Measurements from ENCODE around the gene HTR4. TPM values are rescaled to one million over a fixed set of nuclear protein-coding genes. Genes with fewer than 3 reads are reported as not detected.
"Not testable (repeated sequence)": the region's sequence is repeated elsewhere in the genome, so short reads cannot be mapped to it uniquely, and the experiment has no call there.

Gene HTR4
- polyA plus RNA-seq, 3 donors = not detected

- H3K27ac Mint-ChIP-seq = no peak overlapping the region
- no peaks in the 10 kb centered on the region for H3K9me3 ChIP-seq (replicated peaks in 1 of 2; ENCODE audit: control insufficient read depth in 1 of 2, insufficient read depth in 1 of 2, low read length in 2 of 2)
- no peaks in the 10 kb centered on the region for H3K36me3 Mint-ChIP-seq
Observed at GRCh38 chr5:148471379-148471778, 182.9 kb downstream of the HTR4 start.

GRCh38 chr5:148469501-148469935, 184.8 kb downstream of the HTR4 start:
- H3K9me3 Mint-ChIP-seq = peaks cover 0 to 12% (median 4%) of the 10 kb centered on the region in 7 donors

More at GRCh38 chr5:148471379-148471778, 182.9 kb downstream of the HTR4 start:
- Histone ChIP-seq H3K9ac (ENCODE audit: insufficient read depth, low read length, poor library complexity, severe bottlenecking) (no peak overlapping the region), H4K20me1 (ENCODE audit: insufficient read depth, low read length) (no peaks in the 10 kb centered on the region), H3K4me2 (replicated peaks; ENCODE audit: extremely low read depth, low read length, poor library complexity, severe bottlenecking) (no peak overlapping the region), H3K4me3 (replicated peaks in 1 of 3; ENCODE audit: low read depth in 2 of 3, low read length in 3 of 3) (no peak overlapping the region), H3K36me3 (replicated peaks in 1 of 2; ENCODE audit: control insufficient read depth in 1 of 2, insufficient read depth in 2 of 2, low read length in 2 of 2) (no peaks in the 10 kb centered on the region), H3K27me3 (ENCODE audit: control insufficient read depth in 2 of 2, insufficient read depth in 2 of 2, low read length in 2 of 2) (no peaks in the 10 kb centered on the region), H2AFZ (ENCODE audit: insufficient read depth, low read depth, low read length, poor library complexity, severe bottlenecking) (no peak overlapping the region), H3K27ac (ENCODE audit: low read depth in 1 of 2, low read length in 2 of 2) (no peak overlapping the region), H3K79me2 (ENCODE audit: insufficient read depth, low read length) (no peaks in the 10 kb centered on the region), H3K4me1 (ENCODE audit: control insufficient read depth in 1 of 2, insufficient read depth in 2 of 2, low read length in 2 of 2) (peaks cover 2 to 6% of the 10 kb centered on the region in 2 donors)
- no peak overlapping the region for H3K4me3 Mint-ChIP-seq
- no peak for TF ChIP-seq CTCF (IDR thresholded peaks at IDR 0.05)
- no CpG with 5 or more reads among the region's 2 CpGs for WGBS (ENCODE audit: insufficient coverage)
- H3K9me3 Mint-ChIP-seq = peaks cover 0 to 12% (median 4%) of the 10 kb centered on the region in 7 donors
- H3K27me3 Mint-ChIP-seq (ENCODE audit: low read depth in 3 of 3) = peaks cover 0 to 2% (median 2%) of the 10 kb centered on the region in 3 donors
- no peak for DNase-seq
- intact Hi-C loops (cut with micrococcal nuclease) = no loop called here
- H3K4me1 Mint-ChIP-seq = peaks cover 11% of the 10 kb centered on the region

GRCh38 chr5:148468746-148469145, 185.6 kb downstream of the HTR4 start:
- peaks cover 16 to 20% of the 10 kb centered on the region in 2 donors for H3K4me1 ChIP-seq (ENCODE audit: control insufficient read depth in 1 of 2, insufficient read depth in 2 of 2, low read length in 2 of 2)
- H2AFZ ChIP-seq (ENCODE audit: insufficient read depth, low read depth, low read length, poor library complexity, severe bottlenecking); intact Hi-C loops (cut with micrococcal nuclease); H3K4me3 Mint-ChIP-seq; H3K4me2 ChIP-seq (replicated peaks; ENCODE audit: extremely low read depth, low read length, poor library complexity, severe bottlenecking); H3K36me3 ChIP-seq (replicated peaks in 1 of 2; ENCODE audit: control insufficient read depth in 1 of 2, insufficient read depth in 2 of 2, low read length in 2 of 2); H3K9ac ChIP-seq (ENCODE audit: insufficient read depth, low read length, poor library complexity, severe bottlenecking); H3K79me2 ChIP-seq (ENCODE audit: insufficient read depth, low read length); H3K27me3 ChIP-seq (ENCODE audit: control insufficient read depth in 2 of 2, insufficient read depth in 2 of 2, low read length in 2 of 2); H3K4me3 ChIP-seq (replicated peaks in 1 of 3; ENCODE audit: low read depth in 2 of 3, low read length in 3 of 3); H3K36me3 Mint-ChIP-seq; DNase-seq; H3K27ac ChIP-seq (ENCODE audit: low read depth in 1 of 2, low read length in 2 of 2); H4K20me1 ChIP-seq (ENCODE audit: insufficient read depth, low read length); H3K27me3 Mint-ChIP-seq (ENCODE audit: low read depth in 3 of 3); H3K9me3 ChIP-seq (replicated peaks in 1 of 2; ENCODE audit: control insufficient read depth in 1 of 2, insufficient read depth in 1 of 2, low read length in 2 of 2): not testable (repeated sequence)
- Mint-ChIP-seq H3K27ac (peak overlapping the region in 2 of 7 donors; percentile 16 to 55), H3K4me1 (peaks cover 28% of the 10 kb centered on the region), H3K9me3 (peaks cover 0 to 12% (median 4%) of the 10 kb centered on the region in 7 donors)
- no CpG with 5 or more reads among the region's 5 CpGs for WGBS (ENCODE audit: insufficient coverage)

More at GRCh38 chr5:148469501-148469935, 184.8 kb downstream of the HTR4 start:
- H3K9ac ChIP-seq (ENCODE audit: insufficient read depth, low read length, poor library complexity, severe bottlenecking) = no peak overlapping the region
- Mint-ChIP-seq H3K27ac (no peak overlapping the region), H3K4me1 (peaks cover 28% of the 10 kb centered on the region), H3K36me3 (no peaks in the 10 kb centered on the region), H3K27me3 (ENCODE audit: low read depth in 3 of 3) (peaks cover 0 to 2% (median 0%) of the 10 kb centered on the region in 3 donors), H3K4me3 (no peak overlapping the region)
- H3K27me3 ChIP-seq (ENCODE audit: control insufficient read depth in 2 of 2, insufficient read depth in 2 of 2, low read length in 2 of 2) = no peaks in the 10 kb centered on the region
- no peak overlapping the region for H3K4me3 ChIP-seq (replicated peaks in 1 of 3; ENCODE audit: low read depth in 2 of 3, low read length in 3 of 3)
- H3K4me1 ChIP-seq (ENCODE audit: control insufficient read depth in 1 of 2, insufficient read depth in 2 of 2, low read length in 2 of 2) = peaks cover 16 to 20% of the 10 kb centered on the region in 2 donors
- no peaks in the 10 kb centered on the region for H3K79me2 ChIP-seq (ENCODE audit: insufficient read depth, low read length)
- H3K4me2 ChIP-seq (replicated peaks; ENCODE audit: extremely low read depth, low read length, poor library complexity, severe bottlenecking) = no peak overlapping the region
- 100% methylated on average over 1 of the region's 4 CpGs for WGBS (ENCODE audit: insufficient coverage)
- no peak for TF ChIP-seq CTCF (IDR thresholded peaks at IDR 0.05)
- H4K20me1 ChIP-seq (ENCODE audit: insufficient read depth, low read length) = no peaks in the 10 kb centered on the region
- no peak overlapping the region for H2AFZ ChIP-seq (ENCODE audit: insufficient read depth, low read depth, low read length, poor library complexity, severe bottlenecking)
- H3K9me3 ChIP-seq (replicated peaks in 1 of 2; ENCODE audit: control insufficient read depth in 1 of 2, insufficient read depth in 1 of 2, low read length in 2 of 2) = no peaks in the 10 kb centered on the region
- H3K27ac ChIP-seq (ENCODE audit: low read depth in 1 of 2, low read length in 2 of 2) = no peak overlapping the region
- no peaks in the 10 kb centered on the region for H3K36me3 ChIP-seq (replicated peaks in 1 of 2; ENCODE audit: control insufficient read depth in 1 of 2, insufficient read depth in 2 of 2, low read length in 2 of 2)
- DNase-seq = no peak
- intact Hi-C loops (cut with micrococcal nuclease) = no loop called here
